Activated T-helper 1 cell treated with anti-CD3 and anti-CD28 coated beads, Interleukin-2, amount 50 U/mL, for 16 hours (primary cell): ENCODE data around the gene SENP2.

Experiments
- DNase-seq, 2 donors: peaks; one replicate each; pipeline ENCODE4 v3.0.0-alpha.2; 2020; ENCODE audit warnings: low read depth in 1 of 2, low spot score in 1 of 2

SENP2 gene

GRCh38 chr3:185678027-185678426 is 91.9 kb downstream of the SENP2 start:
- no peak for DNase-seq

- DNase-seq = no peak
Observed at GRCh38 chr3:185680231-185680630, 94.1 kb downstream of the SENP2 start.
